Coronary artery (tissue), 2 donors: ENCODE data around the gene DNMT3A.

Source experiments
- DNase-seq: peaks from one replicate; pipeline ENCODE4 v3.0.0-alpha.2; 2017; ENCODE audit warnings: low spot score
- H3K27ac ChIP-seq, 2 donors: fragments of 200-600 bp; sonication (generic); one replicate each; pipeline ENCODE4 v1.5.1; 2016 to 2019
- H3K4me3 ChIP-seq: fragments of 200-600 bp; sonication (generic); 2 replicates; pipeline ENCODE4 v1.5.1; 2016; ENCODE audit warnings: mild to moderate bottlenecking, moderate library complexity
- CTCF ChIP-seq: fragments of 200-600 bp; sonication (generic); IDR thresholded peaks from one replicate; pipeline ENCODE4 v1.5.1; 2019; ENCODE audit warnings: antibody characterized with exemption

The DNMT3A gene

DNA sequence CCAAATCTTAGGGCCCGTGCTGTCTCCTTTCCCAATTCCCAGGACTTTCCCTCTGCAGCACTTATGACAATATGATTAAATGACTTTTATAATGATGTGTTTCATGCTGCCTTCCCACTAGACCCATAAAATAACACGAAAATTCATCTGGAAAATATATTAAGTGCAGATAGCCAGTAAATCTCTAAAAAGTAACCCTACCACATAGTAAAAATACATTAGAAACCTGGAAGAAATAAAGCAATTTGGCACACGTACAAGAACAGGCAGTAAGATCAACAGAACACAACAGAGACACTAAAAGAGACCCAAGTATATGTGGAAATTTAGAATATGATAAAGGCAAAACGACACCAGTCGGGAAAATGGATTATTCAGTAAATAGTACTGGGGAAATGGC is 143.1 kb downstream of the DNMT3A start:
- H3K27ac ChIP-seq, result no peak overlapping the region
- no peak overlapping the region for H3K4me3 ChIP-seq
- TF ChIP-seq CTCF, result no peak
- no peak for DNase-seq

DNA sequence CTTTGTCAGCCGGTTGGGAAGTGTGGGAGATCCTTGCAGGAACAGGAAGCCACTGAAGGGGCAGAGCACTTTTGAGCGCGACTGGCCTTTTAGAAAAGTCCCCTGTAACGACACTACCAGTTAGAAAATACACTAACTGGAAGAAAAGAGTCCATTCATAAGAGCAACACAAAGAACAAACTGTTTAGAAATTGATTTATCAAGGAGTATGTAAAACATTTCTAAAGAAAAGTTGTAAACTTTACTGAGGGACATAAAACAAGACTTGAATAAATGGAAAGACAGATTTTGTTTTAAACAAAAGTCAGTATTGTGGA is 143.6 kb downstream of the DNMT3A start:
- H3K4me3 ChIP-seq, result no peak overlapping the region
- H3K27ac ChIP-seq, result no peak overlapping the region
- no peak for TF ChIP-seq CTCF
- no peak for DNase-seq

DNA sequence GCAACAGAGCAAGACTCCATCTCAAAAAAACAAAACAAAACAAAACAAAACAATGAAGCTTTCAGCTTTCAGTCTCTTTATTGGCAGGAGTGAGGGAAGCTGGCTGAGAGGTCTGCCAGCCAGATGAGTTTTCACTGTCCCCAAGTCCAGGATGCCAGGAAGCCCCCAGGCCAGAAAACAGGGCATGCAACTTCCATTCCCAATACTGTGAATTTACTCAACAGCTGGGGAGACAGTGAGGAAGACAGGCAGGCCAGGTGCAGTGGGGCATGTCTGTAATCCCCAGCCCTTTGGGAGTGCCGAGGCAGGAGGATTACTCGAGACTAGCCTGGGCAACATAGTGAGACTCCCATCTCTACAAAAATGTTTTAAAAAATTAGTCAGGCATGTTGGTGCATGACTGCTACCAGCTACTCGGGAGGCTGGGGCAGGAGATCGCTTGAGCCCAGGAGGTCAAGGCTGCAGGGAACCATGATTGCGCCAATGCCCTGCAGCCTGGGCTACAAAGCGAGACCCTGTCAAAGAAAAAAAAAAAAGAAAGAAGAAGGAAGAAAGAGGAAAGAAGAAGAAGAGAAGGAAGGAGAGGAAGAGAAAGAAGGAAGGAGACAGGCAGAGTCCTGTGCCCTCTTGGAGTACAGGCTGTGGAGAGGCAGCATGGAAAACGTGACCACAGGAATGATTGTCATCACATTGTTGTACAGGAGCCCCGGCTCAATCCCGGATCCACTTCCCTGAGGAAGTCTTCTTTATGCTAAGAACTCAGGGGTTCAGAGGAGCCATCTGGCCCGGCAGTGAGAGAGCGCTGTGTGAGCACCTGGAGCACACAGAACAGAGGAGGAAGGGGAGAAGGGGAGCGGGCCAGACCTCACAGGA is 144.2 kb downstream of the DNMT3A start:
- no peak for TF ChIP-seq CTCF
- H3K4me3 ChIP-seq, result no peak overlapping the region
- DNase-seq, result no peak
- no peak overlapping the region for H3K27ac ChIP-seq

DNA sequence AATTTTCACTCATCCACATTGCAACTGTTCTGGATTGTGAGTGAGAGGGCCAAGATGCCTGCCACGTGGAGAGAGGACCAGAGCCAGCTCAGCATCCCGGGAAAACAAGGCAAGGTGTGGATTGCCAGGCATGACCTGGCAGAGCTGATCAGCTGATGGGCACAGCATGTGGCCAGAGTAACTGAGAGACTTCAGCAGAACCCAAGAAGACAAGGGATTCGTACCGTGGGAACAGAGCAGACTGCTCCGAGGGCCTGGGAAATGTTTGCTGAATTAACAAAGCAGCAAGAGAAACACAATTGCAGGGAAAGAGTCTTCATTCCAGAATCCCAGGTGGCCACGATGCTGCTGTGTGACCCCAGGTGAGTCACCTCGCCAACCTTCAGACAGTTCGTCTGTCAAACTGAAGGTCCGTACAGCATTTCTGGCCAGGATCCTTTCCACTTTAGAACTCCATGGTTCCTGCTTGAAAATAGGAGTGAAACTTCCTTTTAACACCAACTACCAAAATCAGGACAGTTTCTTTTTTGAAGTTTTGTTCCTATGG is 147.1 kb downstream of the DNMT3A start:
- DNase-seq, result no peak
- no peak overlapping the region for H3K4me3 ChIP-seq
- no peak overlapping the region for H3K27ac ChIP-seq
- TF ChIP-seq CTCF, result no peak

DNA sequence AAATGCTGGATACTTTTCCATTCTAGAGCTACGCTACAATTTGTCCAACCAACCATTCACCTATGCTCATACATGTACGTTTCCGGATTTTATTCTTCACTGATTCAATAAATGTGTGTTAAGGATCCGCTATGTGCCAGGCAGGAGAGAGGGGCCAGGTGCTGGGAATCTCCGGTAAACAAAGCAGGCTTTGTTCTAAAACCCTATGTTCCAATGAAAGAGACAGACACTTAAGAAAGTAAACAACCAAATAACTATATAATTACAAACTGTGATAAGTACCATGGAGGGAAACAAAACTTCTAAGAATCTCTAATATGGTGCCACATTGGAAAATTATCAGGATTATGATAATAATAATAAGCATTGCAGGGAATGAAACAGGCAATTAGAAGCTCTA is 151.2 kb downstream of the DNMT3A start:
- no peak overlapping the region for H3K4me3 ChIP-seq
- DNase-seq, result no peak
- TF ChIP-seq CTCF, result no peak
- H3K27ac ChIP-seq, result no peak overlapping the region

- no peak for TF ChIP-seq CTCF
- no peak for DNase-seq
- H3K27ac ChIP-seq, result no peak overlapping the region
- H3K4me3 ChIP-seq, result no peak overlapping the region
Observed at GRCh38 chr2:25188405-25188804, 153.3 kb downstream of the DNMT3A start.

DNA sequence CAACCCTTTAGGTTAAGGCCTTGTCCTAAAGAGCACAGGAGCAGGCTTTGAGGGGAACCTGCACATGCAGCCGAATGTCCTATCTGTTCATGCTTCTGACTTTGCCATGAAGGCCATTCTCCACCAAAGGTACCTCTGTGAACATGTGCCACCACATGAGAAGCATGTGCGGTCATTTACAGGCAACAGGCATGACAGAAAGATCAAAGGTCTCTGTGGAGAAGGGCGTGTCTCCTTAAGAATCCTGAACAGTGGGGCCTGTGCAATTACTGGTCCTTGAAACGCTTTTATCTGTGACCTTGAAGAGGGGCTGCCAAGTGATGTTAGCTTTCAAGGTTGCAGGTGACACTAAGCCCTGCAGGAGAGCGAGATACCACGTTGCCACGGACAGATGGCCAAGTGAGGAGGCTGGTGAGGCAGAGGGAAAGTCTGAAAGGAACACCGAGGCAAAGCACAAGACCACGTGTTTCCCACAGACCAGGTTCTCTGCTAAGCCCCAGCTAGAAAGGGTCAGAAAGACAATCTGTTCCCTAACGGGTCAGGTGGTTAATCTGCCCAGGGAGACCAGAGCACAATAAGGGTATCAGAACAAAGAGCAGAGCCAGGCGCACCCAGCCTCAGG is 153.9 kb downstream of the DNMT3A start:
- no peak overlapping the region for H3K27ac ChIP-seq
- no peak for TF ChIP-seq CTCF
- DNase-seq, result no peak
- H3K4me3 ChIP-seq, result no peak overlapping the region
